ENCODE results near the gene SHISA7.
"Not testable (repeated sequence)": the region's sequence is repeated elsewhere in the genome, so short reads cannot be mapped to it uniquely, and the experiment has no call there.

The SHISA7 gene

DNA sequence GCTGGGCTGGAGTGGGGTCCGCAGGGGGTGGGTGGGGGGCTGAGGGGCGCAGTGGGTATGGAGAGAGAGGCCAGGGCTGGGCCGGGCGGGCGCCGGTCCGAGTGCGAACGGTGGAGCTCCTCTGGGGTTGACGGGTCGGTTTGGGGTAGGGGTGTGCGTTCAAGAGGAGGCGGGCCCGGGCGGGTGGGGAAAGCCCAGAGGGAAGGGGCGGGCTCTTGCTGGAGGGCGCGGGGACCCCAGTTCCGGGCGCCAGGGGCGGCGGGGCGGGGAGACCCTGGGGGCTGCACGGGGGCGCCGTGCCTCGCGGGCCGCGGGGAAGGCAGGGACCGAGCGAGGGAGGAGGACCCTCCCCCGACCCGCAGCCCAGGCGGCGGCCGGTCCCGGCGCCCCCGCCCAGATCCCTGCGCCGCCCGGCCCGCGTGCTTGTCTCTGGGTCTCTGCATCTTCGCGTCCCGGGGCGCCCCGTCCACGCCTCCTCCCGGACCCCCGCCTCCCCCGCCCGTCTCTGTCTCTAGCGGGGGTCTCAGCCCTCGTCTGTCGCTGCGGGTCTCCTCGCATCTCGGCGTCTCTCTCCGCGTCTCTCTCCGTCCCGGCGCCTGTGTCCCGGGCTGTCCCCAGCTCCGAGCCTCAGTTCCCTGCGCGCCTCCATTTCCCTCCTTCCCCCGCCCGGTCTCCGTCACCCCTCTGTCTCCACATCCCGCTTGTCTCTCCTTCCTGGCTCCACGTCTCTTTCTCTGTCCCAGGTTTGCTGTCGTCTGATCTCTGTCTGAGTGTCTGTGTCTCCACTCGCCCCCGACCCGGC, 8.3 kb upstream of the SHISA7 start:
- no peaks in the 10 kb centered on the region for H3K36me3 ChIP-seq (ENCODE audit: insufficient read depth, low read length)
- H3K4me2 ChIP-seq (ENCODE audit: low read depth, low read length, poor library complexity, severe bottlenecking): no peak overlapping the region
- TF ChIP-seq EZH2phosphoT487 (IDR thresholded peaks at IDR 0.05; ENCODE audit: borderline replicate concordance): no peak
- H3K9ac ChIP-seq (ENCODE audit: low read depth, low read length, poor library complexity, severe bottlenecking): no peak overlapping the region
- H3K4me3 ChIP-seq (ENCODE audit: low read length, poor library complexity, severe bottlenecking): no peak overlapping the region
- H3K9me2 ChIP-seq (replicated peaks; ENCODE audit: low read depth, low read length): no peaks in the 10 kb centered on the region
- H3F3A ChIP-seq (ENCODE audit: low read depth): no peaks in the 10 kb centered on the region
- no peaks in the 10 kb centered on the region for H3K27me3 ChIP-seq (ENCODE audit: insufficient read depth, low read length, poor library complexity, severe bottlenecking)
- no peaks in the 10 kb centered on the region for H3K79me2 ChIP-seq (ENCODE audit: insufficient read depth, low read length)
- H4K20me1 ChIP-seq (ENCODE audit: insufficient read depth, low read length, poor library complexity, severe bottlenecking): no peaks in the 10 kb centered on the region
- H3K4me1 ChIP-seq (ENCODE audit: insufficient read depth, low read length, poor library complexity, severe bottlenecking): no peaks in the 10 kb centered on the region
- no peak overlapping the region for H2AFZ ChIP-seq (ENCODE audit: low read length)
- H3K9me3 ChIP-seq (ENCODE audit: insufficient read depth, low read depth, low read length): no peaks in the 10 kb centered on the region

DNA sequence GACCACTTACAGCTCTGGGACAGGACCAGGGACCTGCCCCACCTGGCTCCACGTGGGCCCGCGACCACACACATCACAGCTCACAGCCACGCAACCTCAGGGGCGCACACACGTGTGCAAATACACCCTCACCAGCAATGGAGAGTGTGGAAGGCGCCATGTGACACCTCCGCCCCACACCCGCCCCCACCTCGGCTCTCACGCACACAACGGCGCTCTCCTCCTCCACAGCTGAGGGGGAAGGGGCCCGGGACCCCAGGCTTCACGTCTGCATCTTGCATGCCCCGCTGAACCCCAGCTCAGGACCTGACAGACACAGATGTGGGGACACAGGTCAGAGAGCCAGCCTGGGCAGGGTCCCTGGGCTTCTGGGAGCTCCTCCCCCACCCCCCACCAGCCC, 6.4 kb upstream of the SHISA7 start:
- Histone ChIP-seq H3K9ac (ENCODE audit: low read depth, low read length, poor library complexity, severe bottlenecking) (no peak overlapping the region), H3K36me3 (ENCODE audit: insufficient read depth, low read length) (no peaks in the 10 kb centered on the region), H3F3A (ENCODE audit: low read depth) (no peaks in the 10 kb centered on the region), H3K4me1 (ENCODE audit: insufficient read depth, low read length, poor library complexity, severe bottlenecking) (no peaks in the 10 kb centered on the region), H3K79me2 (ENCODE audit: insufficient read depth, low read length) (no peaks in the 10 kb centered on the region), H3K9me3 (ENCODE audit: insufficient read depth, low read depth, low read length) (no peaks in the 10 kb centered on the region), H3K27me3 (ENCODE audit: insufficient read depth, low read length, poor library complexity, severe bottlenecking) (no peaks in the 10 kb centered on the region), H3K4me3 (ENCODE audit: low read length, poor library complexity, severe bottlenecking) (no peak overlapping the region), H4K20me1 (ENCODE audit: insufficient read depth, low read length, poor library complexity, severe bottlenecking) (no peaks in the 10 kb centered on the region), H2AFZ (ENCODE audit: low read length) (no peak overlapping the region), H3K4me2 (ENCODE audit: low read depth, low read length, poor library complexity, severe bottlenecking) (no peak overlapping the region), H3K9me2 (replicated peaks; ENCODE audit: low read depth, low read length) (no peaks in the 10 kb centered on the region)
- TF ChIP-seq EZH2phosphoT487 (IDR thresholded peaks at IDR 0.05; ENCODE audit: borderline replicate concordance): no peak
- no peak for TF ChIP-seq CTCF (conservative IDR thresholded peaks at IDR 0.05; ENCODE audit: low read length)

GRCh38 chr19:55448175-55448490, 5.0 kb upstream of the SHISA7 start:
- H3K9ac ChIP-seq (ENCODE audit: low read depth, low read length, poor library complexity, severe bottlenecking); H3K4me3 ChIP-seq (ENCODE audit: low read length, poor library complexity, severe bottlenecking); H3K9me2 ChIP-seq (replicated peaks; ENCODE audit: low read depth, low read length); H2AFZ ChIP-seq (ENCODE audit: low read length); H3K4me1 ChIP-seq (ENCODE audit: insufficient read depth, low read length, poor library complexity, severe bottlenecking); H3K9me3 ChIP-seq (ENCODE audit: insufficient read depth, low read depth, low read length); H3F3A ChIP-seq (ENCODE audit: low read depth); H3K79me2 ChIP-seq (ENCODE audit: insufficient read depth, low read length); H3K27me3 ChIP-seq (ENCODE audit: insufficient read depth, low read length, poor library complexity, severe bottlenecking); H4K20me1 ChIP-seq (ENCODE audit: insufficient read depth, low read length, poor library complexity, severe bottlenecking); H3K36me3 ChIP-seq (ENCODE audit: insufficient read depth, low read length); H3K4me2 ChIP-seq (ENCODE audit: low read depth, low read length, poor library complexity, severe bottlenecking): not testable (repeated sequence)

- Histone ChIP-seq H4K20me1 (ENCODE audit: insufficient read depth, low read length, poor library complexity, severe bottlenecking) (no peaks in the 10 kb centered on the region), H3K9me2 (replicated peaks; ENCODE audit: low read depth, low read length) (no peaks in the 10 kb centered on the region), H3K36me3 (ENCODE audit: insufficient read depth, low read length) (no peaks in the 10 kb centered on the region), H3K79me2 (ENCODE audit: insufficient read depth, low read length) (no peaks in the 10 kb centered on the region), H3K9me3 (ENCODE audit: insufficient read depth, low read depth, low read length) (no peaks in the 10 kb centered on the region), H3F3A (ENCODE audit: low read depth) (no peaks in the 10 kb centered on the region), H3K4me1 (ENCODE audit: insufficient read depth, low read length, poor library complexity, severe bottlenecking) (no peaks in the 10 kb centered on the region), H3K4me3 (ENCODE audit: low read length, poor library complexity, severe bottlenecking) (no peak overlapping the region), H3K9ac (ENCODE audit: low read depth, low read length, poor library complexity, severe bottlenecking) (no peak overlapping the region), H3K27me3 (ENCODE audit: insufficient read depth, low read length, poor library complexity, severe bottlenecking) (no peaks in the 10 kb centered on the region), H2AFZ (ENCODE audit: low read length) (no peak overlapping the region), H3K4me2 (ENCODE audit: low read depth, low read length, poor library complexity, severe bottlenecking) (no peak overlapping the region)
- TF ChIP-seq EZH2phosphoT487 (IDR thresholded peaks at IDR 0.05; ENCODE audit: borderline replicate concordance): no peak
- TF ChIP-seq CTCF (conservative IDR thresholded peaks at IDR 0.05; ENCODE audit: low read length): no peak
Observed at GRCh38 chr19:55447421-55448174, 4.5 kb upstream of the SHISA7 start.
